ENCODE data around the gene GTF2H1.
"Not testable (repeated sequence)": the region's sequence is repeated elsewhere in the genome, so short reads cannot be mapped to it uniquely, and the experiment has no call there.

GTF2H1 gene

GRCh38 chr11:18375941-18376340 lies 53.6 kb downstream of the GTF2H1 start:
- DNase-seq (ENCODE audit: low read depth in 3 of 3) = no peak

DNA sequence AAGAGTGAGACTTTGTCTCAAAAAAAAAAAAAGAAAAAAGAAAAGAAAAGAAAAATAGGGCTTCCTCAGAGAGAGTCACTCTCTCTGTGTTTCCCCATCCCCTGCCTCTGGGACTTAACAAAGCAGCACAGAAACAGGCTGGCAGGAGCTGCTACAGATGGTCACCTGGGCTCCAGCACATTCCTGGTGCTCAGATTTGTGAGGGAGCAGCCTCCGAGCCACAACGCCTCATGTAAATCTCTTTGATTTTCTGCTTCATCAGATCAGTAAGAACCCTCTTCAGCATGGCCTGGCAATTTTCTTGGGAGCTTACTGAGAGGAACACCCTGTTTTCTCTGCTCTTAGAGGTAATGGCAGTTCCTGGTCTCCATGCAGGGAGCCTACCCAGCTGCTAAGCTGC lies 56.8 kb downstream of the GTF2H1 start:
- no peak for DNase-seq (ENCODE audit: low read depth in 3 of 3)

GRCh38 chr11:18383388-18384156 lies 61.2 kb downstream of the GTF2H1 start:
- DNase-seq (ENCODE audit: low read depth in 3 of 3) = peak; percentile 38 to 57 (median 43)

DNA sequence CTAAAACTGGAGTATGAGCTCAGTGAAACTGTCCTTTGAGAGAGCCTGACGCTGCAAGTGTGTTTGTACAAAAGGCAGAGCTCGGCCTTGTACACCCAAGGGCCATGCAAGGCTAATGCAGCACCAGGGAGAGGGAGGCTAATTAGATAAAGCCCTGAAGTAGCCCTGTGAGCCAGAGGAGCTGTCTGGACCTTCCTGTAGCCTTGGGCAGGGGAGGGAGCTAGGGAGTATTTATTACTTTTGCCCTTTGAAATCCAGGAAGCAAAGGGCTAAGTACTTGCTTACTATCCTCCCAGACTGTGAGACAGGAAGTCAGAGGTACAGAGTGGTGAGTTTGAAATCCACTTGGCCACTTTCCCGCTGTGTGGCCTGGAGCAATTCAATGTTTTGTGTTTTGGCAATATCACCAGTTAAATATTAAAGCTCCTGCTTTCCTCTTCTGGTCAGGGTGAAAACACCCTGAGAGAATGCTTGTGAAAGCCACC lies 61.8 kb downstream of the GTF2H1 start:
- no peak for DNase-seq (ENCODE audit: low read depth in 3 of 3)

DNA sequence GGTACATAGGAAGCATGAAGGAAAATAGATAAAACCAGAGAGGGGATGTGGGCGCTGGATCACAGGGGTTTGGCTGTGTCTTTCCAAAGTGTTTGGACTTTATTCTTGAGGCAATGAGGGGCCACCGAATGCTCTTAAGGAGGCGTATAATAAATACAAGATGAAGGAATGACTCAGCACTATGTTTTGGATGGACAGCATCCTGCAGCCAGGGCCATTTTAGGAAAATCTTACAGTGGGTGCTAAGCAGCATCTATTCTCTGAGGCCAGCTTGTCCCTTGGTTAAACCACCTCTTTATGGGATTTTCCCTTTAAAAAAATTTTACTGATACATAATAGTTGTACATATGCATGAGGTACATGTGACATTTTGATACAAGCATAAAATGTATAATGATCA lies 67.7 kb downstream of the GTF2H1 start:
- no peak for DNase-seq (ENCODE audit: low read depth in 3 of 3)

DNA sequence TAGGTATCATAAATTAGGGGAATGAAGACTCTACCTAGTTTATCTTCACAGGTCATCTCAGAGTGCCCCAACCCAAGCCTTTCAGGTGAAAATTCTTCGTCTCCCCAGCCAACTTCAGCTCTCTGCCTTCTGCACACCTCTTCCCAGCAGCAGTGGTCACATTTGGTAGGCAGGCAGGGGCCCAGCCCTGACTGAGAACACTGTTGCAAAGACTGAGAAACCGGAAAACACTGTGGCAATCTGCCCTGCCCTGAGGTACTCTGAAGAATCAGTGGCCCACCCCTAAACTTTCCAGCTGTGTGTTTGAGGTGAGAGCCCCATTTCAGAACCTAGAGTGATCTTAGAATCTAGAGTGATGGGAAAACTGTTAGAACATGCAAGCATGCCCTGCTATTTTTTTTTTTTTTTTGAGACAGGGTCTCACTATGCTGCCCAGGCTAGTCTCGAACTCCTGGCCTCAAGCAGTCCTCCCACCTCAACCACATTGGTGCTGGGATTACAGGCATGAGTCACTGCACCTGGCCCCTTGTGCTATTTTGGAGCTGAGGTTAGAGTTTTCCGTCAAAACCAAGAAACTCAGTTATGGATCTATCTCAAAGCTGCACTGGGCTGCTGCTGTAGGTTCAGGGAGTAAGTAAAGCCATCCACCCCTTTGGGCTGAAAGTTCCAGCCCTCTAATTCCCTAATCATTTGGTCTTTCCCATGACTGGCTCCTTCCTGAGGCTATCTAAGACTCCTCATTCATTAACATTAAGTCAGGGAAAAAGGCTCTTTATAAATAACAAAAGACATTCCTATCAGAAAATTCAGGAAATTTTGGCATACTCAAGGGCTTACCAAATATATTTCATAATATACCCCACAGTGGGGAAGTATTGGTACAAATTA lies 70.3 kb downstream of the GTF2H1 start:
- no peak for DNase-seq (ENCODE audit: low read depth in 3 of 3)

GRCh38 chr11:18393581-18394274 lies 71.4 kb downstream of the GTF2H1 start:
- no peak for DNase-seq (ENCODE audit: low read depth in 3 of 3)

GRCh38 chr11:18394275-18394927 lies 72.0 kb downstream of the GTF2H1 start, which contains the start of gene LDHA:
Gene LDHA, plus strand, starts transcription at chr11:18394563. Its CDS starts 2,280 bp downstream, at chr11:18396843.
- peak; percentile 99 for DNase-seq (ENCODE audit: low read depth in 3 of 3)

GRCh38 chr11:18394928-18395734 lies 72.8 kb downstream of the GTF2H1 start:
- DNase-seq (ENCODE audit: low read depth in 3 of 3) = peak in 1 of 3 experiments; percentile 22

DNA sequence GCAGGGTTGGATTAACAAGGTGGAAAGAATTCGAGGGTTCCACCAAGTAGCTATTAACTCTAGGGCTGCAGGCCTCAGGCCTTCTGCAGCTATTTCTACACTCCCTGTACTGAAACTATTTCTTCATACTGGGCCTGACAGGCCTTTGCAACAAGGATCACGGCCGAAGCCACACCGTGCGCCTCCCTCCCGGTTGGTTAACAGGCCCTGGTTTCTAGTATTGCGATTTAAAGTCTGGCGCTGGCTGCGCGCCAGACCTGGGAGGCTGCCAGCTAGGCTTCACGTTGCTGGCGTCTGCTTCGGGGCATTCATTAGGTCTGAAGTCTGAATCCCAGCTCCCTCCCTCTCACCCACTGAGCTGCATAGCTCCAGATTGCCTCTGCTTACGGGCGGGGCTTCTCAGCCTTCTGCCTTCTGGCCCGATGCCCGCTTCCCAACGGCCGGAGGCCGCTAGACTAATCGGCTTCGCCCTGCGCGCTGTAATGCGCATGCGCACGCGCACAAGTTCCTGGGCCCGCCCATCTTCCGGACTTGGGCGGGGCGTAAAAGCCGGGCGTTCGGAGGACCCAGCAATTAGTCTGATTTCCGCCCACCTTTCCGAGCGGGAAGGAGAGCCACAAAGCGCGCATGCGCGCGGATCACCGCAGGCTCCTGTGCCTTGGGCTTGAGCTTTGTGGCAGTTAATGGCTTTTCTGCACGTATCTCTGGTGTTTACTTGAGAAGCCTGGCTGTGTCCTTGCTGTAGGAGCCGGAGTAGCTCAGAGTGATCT lies 73.6 kb downstream of the GTF2H1 start:
- DNase-seq (ENCODE audit: low read depth in 3 of 3) = peak; percentile 82 to 92 (median 91)

DNA sequence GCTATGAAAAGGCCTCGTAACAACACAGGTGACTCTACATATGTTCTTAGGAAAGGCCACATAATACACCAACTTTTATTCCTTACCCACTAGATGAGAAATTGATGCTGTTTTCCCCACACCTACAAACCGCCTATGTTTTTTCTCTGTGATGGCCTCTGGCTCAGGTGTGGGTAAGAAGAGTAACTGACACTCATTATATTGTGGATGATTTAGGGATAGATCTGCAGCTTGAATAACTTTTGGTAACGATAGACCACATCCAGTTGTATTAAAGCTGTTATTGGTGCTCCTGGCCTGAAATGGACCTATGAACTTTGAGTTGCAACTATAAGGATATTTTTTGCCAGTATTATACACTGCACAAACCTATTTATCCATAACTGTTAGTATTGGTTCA lies 75.6 kb downstream of the GTF2H1 start:
- DNase-seq (ENCODE audit: low read depth in 3 of 3) = no peak

GRCh38 chr11:18401077-18401476 lies 78.7 kb downstream of the GTF2H1 start:
- not testable (repeated sequence) for DNase-seq (ENCODE audit: low read depth in 3 of 3)

DNA sequence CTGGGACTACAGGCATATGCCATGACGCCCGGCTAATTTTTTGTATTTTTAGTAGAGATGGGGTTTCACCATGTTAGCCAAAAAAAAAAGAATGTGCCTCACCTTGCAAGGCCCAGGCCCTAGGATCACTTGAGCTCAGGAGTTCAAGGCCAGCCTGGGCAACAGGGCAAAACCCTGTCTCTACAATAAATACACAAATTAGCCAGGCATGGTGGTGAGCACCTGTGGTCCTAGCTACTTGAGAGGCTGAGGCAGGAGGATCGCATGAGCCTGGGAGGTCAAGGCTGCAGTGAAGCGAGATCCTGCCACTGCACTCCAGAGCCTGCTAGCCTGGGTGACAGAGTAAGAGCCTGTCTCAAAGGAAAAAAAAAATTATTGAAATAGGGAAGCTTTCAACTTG lies 81.7 kb downstream of the GTF2H1 start:
- DNase-seq (ENCODE audit: low read depth in 3 of 3) = no peak

DNA sequence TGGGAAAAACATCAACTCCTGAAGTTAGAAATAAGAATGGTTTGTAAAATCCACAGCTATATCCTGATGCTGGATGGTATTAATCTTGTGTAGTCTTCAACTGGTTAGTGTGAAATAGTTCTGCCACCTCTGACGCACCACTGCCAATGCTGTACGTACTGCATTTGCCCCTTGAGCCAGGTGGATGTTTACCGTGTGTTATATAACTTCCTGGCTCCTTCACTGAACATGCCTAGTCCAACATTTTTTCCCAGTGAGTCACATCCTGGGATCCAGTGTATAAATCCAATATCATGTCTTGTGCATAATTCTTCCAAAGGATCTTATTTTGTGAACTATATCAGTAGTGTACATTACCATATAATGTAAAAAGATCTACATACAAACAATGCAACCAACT lies 85.0 kb downstream of the GTF2H1 start:
- not testable (repeated sequence) for DNase-seq (ENCODE audit: low read depth in 3 of 3)

DNA sequence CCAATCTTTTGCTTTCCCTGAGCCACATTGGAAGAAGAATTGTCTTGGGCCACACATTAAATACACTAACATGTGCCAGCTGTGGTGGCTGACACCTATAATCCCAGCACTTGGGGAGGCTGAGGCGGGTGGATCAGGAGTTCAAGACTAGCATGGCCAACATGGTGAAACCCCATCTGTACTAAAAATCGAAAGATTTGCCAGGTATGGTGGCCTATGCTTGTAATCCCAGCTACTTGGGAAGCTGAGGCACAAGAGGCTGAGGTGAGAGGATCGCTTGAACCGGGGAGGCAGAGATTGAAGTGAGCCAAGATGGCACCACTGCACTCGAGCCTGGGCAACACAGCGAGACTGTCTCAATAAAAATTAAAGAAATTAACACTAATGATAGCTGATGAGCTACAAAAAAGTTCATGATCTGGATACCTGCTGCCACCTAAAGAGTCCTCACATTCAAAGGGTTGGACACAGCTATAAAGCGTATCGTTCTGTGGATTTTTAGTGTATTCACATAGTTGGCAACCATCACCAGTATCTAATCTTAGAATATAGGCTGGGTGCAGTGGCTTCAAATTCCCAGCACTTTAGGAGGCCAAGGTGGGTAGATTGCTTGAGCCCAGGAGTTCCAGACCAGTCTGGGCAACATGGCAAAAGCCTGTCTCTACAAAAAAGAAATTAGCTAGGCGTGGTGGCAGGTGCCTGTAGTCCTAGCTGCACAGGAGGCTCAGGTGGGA lies 86.4 kb downstream of the GTF2H1 start:
- DNase-seq (ENCODE audit: low read depth in 3 of 3) = no peak

GRCh38 chr11:18416459-18416858 lies 94.1 kb downstream of the GTF2H1 start:
- no peak for DNase-seq (ENCODE audit: low read depth in 3 of 3)

Data from stimulated activated CD4-positive, alpha-beta T cell treated with anti-CD3 and anti-CD28 coated beads, TNF-alpha, amount 100 ng/mL, for 4 hours (primary cell).